Ishikawa (cell line): ENCODE data around the gene GRIFIN.

Experiments
- CEBPB ChIP-seq: IDR thresholded peaks from 2 replicates; pipeline ENCODE4 v1.6.1; 2012
- CREB1 ChIP-seq: IDR thresholded peaks from 2 replicates; pipeline ENCODE4 v1.6.1; 2012; ENCODE audit warnings: low read depth
- EGR1 ChIP-seq: IDR thresholded peaks from 2 replicates; pipeline ENCODE4 v1.6.1; 2012
- EP300 ChIP-seq: IDR thresholded peaks from 2 replicates; pipeline ENCODE4 v1.6.1; 2012; ENCODE audit warnings: borderline replicate concordance
- FOXM1 ChIP-seq: IDR thresholded peaks from 2 replicates; pipeline ENCODE4 v1.6.1; 2012; ENCODE audit warnings: low read depth, borderline replicate concordance
- MAX ChIP-seq: IDR thresholded peaks from 2 replicates; pipeline ENCODE4 v1.6.1; 2012
- NFIC ChIP-seq: IDR thresholded peaks from 2 replicates; pipeline ENCODE4 v1.6.1; 2012
- RAD21 ChIP-seq: IDR thresholded peaks from 2 replicates; pipeline ENCODE4 v1.6.1; 2012; ENCODE audit warnings: low read depth
- REST ChIP-seq: IDR thresholded peaks from 2 replicates; pipeline ENCODE4 v1.6.1; 2012; ENCODE audit warnings: low read depth, mild to moderate bottlenecking
- TAF1 ChIP-seq: IDR thresholded peaks from 2 replicates; pipeline ENCODE4 v1.6.1; 2012; ENCODE audit warnings: low read depth, mild to moderate bottlenecking
- TCF12 ChIP-seq: IDR thresholded peaks from 2 replicates; pipeline ENCODE4 v1.6.1; 2012; ENCODE audit warnings: low read depth
- TEAD4 ChIP-seq: IDR thresholded peaks from 2 replicates; pipeline ENCODE4 v1.6.1; 2012
- USF1 ChIP-seq: IDR thresholded peaks from 2 replicates; pipeline ENCODE4 v1.6.1; 2012
- YY1 ChIP-seq: IDR thresholded peaks from 2 replicates; pipeline ENCODE4 v1.6.1; 2012; ENCODE audit warnings: low read depth
- ZBTB7A ChIP-seq: IDR thresholded peaks from 2 replicates; pipeline ENCODE4 v1.6.1; 2012; ENCODE audit warnings: low read depth

GRIFIN gene

DNA sequence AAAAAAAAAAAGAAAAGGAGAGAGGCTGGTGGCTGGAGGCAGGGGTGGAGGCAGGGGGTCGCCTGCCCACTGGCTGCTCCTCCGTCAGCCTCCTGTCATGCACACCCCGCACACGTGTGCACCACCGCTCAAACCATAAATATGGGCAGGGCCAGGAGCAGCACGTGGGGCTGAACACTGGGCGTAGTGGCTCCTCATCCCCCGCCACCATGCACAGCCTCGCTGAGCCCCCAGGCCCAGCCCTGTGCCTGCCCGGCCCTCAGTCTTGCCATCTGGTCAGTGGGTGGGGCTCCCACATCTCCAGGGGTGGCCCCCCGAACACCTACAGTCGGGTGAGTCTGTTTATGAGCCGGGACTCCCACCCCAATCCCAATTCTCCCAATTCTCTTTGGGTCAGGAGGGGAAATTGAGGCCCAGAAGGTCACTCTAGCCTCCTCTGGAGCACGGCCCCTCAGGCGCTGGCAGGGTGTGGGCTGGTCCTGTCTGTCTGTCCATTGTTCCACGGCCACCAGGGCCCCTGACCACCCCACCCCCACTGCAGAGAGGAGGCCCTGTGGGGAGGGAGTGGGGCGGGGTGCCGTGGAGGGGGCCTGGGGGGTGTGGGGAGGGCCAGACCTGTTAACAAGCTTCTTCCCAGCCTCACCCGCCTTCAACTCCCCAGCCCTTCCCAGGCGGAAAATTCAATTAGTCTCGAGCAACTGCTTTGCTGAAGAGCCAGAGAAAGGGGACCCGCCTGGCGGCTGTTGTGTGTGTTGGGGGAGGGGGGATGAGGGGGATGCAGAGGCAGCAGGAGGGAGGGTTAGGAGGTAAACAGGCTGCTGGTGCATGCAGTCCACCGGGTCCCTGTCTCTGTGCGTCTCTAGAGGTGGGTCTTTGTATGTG lies 19.5 kb upstream of the GRIFIN start:
- TF ChIP-seq EGR1 (no peak), TAF1 (no peak), EP300 (no peak), NFIC (no peak), RAD21 (no peak), REST (no peak), TEAD4 (no peak), CREB1 (no peak), FOXM1 (no peak), USF1 (no peak), ZBTB7A (no peak), TCF12 (no peak)

DNA sequence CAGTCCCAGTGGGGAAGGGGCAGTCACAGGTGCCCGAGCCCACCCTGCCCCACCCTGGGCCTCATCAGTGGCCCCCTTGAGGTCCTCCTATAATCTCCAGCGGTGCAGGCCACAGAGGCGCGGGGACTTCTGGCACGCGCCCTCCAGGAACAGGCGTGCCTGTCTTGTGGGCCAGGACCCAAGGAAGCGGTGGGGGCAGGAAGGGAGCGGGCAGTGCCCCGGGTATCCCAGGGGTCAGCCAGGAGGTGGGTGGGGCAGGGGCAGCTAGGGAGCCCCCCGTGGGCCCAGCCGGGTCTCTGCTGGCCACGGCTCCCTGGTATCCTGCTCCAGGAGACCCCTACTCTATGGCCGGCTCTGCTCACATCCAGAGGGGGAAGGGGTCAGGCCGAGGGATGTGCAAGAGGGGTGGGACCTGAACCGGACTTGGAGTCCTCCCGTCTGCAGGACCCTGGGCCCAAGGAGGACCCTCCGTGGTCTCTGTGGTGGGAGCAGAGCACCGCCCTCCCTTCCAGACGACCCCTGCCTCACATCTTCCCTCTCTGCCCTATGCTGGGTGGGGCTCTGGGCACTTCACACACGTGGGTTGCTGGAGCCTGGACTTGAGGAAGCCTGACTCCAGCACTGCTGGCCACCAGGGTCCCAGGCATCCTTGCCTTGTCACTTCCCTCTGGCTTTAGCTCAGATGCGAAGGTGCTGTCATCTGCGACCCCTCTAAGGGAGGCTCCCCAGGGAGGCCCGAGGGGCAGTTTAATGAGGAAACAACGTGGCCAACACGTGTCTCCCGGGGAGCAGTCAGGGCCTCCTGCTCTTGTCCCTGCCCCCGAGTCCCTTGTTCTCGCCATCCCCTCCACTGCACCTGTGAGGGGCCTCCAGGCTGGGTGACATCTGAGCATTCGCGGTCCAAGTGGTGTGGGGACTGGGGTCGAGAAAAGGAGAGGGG lies 18.3 kb upstream of the GRIFIN start:
- no peak for TF ChIP-seq TAF1
- no peak for TF ChIP-seq FOXM1
- no peak for TF ChIP-seq YY1
- TF ChIP-seq USF1 = no peak
- no peak for TF ChIP-seq EP300
- no peak for TF ChIP-seq RAD21

DNA sequence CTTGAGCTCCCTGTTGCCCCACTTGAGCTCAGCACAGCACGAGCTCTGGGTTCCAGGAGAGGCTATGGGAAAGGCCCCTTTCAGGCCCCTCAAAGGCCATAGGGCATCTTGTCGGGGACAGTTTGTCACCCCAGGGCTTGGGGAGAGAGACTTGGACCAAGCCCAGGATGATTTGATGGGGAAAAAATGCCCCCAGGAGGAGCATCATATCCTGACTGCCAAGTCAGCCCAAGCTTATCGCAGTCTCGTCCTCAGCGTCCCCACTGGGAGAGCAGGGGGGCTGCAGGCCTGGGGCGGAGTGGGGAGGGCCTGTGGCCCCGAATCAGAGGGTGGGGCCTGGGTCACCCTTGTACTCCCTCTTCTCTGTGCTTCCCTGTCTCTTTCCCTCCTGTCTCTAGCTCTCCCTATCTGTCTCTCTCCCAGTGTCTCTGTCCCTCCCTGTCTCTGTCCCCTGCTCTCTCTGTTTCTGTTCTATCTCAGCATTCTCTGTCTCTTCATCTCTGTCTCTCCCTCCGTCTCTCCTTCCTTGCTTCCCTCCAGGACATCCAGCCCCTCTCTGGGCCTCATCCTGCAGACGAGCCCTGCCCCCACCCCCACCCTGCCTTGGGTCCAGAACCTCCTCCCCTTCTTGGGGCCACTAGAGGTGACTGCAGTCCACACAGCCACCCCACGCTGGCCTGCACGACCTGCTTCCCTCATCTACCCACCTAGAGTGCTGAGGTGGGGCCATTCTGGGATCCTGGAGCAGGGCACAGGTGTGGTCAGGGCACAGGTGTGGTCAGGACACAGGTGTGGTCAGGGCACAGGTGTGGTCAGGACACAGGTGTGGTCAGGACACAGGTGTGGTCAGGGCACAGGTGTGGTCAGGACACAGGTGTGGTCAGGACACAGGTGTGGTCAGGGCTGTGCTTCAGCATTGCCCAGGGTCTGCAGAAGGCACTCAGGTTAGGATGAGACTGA lies 17.3 kb upstream of the GRIFIN start:
- TF ChIP-seq TEAD4 (no peak), CREB1 (no peak), CEBPB (no peak), ZBTB7A (no peak), RAD21 (no peak), USF1 (no peak), NFIC (no peak), REST (no peak), EGR1 (no peak), EP300 (no peak), MAX (no peak), TAF1 (no peak), TCF12 (no peak), FOXM1 (no peak), YY1 (no peak)

DNA sequence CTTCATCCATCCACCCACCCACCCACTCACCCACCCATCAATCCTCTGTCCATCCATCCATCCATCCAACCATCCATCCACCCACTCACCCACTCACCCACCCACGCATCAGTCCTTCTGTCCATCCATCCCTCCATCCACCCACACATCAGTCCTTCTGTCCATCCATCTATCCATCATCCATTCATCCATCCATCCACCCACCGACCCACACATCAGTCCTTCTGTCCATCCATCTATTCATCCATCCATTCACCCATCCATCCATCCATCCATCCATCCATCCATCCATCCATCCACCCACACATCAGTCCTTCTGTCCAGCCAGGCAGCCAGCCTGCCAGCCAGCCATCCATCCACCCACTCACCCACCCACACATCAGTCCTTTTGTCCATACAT lies 15.8 kb upstream of the GRIFIN start:
- TF ChIP-seq EP300 (no peak), CEBPB (no peak), MAX (no peak), TAF1 (no peak), REST (no peak), CREB1 (no peak), TCF12 (no peak), FOXM1 (no peak), YY1 (no peak), ZBTB7A (no peak), RAD21 (no peak), NFIC (no peak), TEAD4 (no peak), USF1 (no peak), EGR1 (no peak)
